Astrocyte of the cerebellum (primary cell): Measurements from ENCODE around the gene PRKG1.

ENCODE experiments used
- DNase-seq: peaks from one replicate; pipeline ENCODE4 v3.0.0-alpha.2; 2011; ENCODE audit warnings: low read depth
- H3K4me3 ChIP-seq: 2 replicates; pipeline ENCODE4 v1.5.1; 2011; ENCODE audit warnings: mild to moderate bottlenecking, low read depth, low read length, moderate library complexity
- in situ Hi-C: cut with HindIII; loops from 2 replicates; pipeline ENCODE4 v1.10.0; 2017; ENCODE audit warnings: low sequenced_read_pairs
- TF ChIP-seq, protein P1 (sequence below): IDR thresholded peaks from 2 replicates; pipeline ENCODE4 v1.5.1; 2012; ENCODE audit warnings: low read length, low read depth, moderate library complexity, mild to moderate bottlenecking; ENCODE audit errors: missing control alignments

Gene PRKG1

DNA sequence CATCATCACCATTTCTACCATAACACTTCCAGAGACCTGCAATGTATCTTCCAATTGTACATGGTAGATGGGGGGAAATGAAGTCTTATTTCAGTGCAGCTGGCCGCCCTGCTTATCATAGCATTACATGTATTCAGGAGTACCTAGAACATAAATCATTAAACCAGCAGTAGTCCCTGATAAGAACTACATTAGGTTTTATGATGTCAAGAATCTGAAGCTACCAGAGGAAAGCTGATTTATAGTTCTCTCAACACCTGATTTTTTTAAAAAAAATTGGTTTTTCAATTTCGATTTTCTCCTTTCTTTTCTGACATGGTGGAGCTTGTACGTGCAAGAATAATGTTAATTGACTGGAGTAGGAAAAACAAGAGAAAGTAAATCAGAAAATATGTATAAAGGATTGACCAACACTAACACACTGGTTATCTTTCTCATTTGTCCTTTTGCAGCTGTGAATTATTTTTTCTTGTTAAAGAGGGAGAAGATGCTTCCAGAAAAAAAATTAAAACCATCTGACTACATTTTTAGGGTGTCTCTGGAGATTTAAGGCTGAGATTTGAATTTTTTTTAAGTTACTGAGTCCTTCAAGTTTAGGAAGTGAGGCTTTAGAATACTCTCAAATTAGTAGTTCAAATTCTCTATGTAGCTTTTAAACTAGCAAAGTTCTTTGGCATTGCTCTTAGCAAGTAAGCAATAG, 566.0 kb downstream of the PRKG1 start:
- no peak for DNase-seq
- in situ Hi-C loops = no loop called here
- no peak overlapping the region for H3K4me3 ChIP-seq
- TF ChIP-seq, protein P1, sequence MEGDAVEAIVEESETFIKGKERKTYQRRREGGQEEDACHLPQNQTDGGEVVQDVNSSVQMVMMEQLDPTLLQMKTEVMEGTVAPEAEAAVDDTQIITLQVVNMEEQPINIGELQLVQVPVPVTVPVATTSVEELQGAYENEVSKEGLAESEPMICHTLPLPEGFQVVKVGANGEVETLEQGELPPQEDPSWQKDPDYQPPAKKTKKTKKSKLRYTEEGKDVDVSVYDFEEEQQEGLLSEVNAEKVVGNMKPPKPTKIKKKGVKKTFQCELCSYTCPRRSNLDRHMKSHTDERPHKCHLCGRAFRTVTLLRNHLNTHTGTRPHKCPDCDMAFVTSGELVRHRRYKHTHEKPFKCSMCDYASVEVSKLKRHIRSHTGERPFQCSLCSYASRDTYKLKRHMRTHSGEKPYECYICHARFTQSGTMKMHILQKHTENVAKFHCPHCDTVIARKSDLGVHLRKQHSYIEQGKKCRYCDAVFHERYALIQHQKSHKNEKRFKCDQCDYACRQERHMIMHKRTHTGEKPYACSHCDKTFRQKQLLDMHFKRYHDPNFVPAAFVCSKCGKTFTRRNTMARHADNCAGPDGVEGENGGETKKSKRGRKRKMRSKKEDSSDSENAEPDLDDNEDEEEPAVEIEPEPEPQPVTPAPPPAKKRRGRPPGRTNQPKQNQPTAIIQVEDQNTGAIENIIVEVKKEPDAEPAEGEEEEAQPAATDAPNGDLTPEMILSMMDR = no peak

GRCh38 chr10:51642581-51642980, 568.3 kb downstream of the PRKG1 start:
- TF ChIP-seq, protein P1 = no peak
- no peak overlapping the region for H3K4me3 ChIP-seq
- in situ Hi-C loops = no loop called here
- no peak for DNase-seq

DNA sequence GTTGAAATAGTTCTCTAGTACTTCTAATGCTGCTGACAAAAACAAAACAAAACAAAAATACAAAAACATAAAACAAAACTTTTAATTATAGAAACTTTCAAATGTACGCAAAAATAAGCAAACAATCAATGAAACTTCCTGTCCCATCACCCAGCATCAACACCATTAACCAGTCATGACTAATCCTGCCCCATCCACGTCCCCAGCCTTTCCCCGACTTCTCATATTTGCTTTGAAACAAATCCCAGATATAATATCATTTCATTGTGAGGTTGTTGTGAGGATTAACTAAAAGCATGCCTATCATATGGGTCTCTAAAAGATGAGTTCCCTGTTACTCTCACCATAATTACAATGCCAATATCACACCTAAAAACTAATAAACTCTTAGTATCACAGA, 569.4 kb downstream of the PRKG1 start:
- in situ Hi-C loops = no loop called here
- TF ChIP-seq, protein P1 = no peak
- no peak overlapping the region for H3K4me3 ChIP-seq
- DNase-seq = no peak

DNA sequence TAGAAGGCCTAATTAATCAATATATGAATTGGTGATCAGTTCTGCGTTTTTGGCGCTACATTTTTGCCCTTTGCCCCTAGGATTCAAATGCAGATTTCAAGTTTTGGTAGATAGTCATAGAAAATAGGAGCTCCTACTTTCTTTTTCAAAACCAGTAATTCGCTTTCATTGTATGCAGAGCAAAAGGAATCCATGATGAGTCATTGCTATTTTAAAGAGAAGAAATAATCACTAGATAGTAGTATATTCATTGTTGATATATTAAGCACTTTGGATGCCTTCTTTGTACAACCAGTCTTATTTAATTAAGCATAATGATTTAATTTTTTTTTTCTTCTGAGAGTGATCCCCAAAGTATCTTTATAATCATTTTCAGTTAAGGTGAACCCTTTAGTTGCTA, 574.8 kb downstream of the PRKG1 start:
- no peak for DNase-seq
- in situ Hi-C loops = no loop called here
- TF ChIP-seq, protein P1 = no peak
- no peak overlapping the region for H3K4me3 ChIP-seq

- H3K4me3 ChIP-seq = no peak overlapping the region
- TF ChIP-seq, protein P1 = no peak
- DNase-seq = no peak
- in situ Hi-C loops = no loop called here
Observed at GRCh38 chr10:51651063-51651462, 576.8 kb downstream of the PRKG1 start.

DNA sequence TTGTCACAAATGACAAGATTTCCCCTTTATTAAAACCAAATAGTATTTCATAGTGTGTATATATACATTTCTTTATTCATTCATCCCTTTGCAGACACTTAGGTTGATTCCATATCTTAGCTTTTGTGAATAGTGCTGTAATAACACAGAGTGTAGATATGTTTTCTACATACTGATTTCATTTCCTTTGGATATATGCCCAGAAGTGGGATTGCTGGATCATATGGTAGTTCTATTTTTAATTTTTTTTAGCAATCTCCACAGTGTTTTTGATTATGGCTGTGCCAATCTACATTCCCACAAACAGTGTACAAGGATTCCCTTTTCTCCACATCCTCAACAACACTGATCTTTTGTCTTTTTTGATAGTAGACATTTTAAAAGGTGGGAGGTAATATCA, 578.7 kb downstream of the PRKG1 start:
- H3K4me3 ChIP-seq = no peak overlapping the region
- TF ChIP-seq, protein P1 = no peak
- DNase-seq = no peak
- in situ Hi-C loops = no loop called here

GRCh38 chr10:51654918-51655317, 580.6 kb downstream of the PRKG1 start:
- TF ChIP-seq, protein P1 = no peak
- peak; percentile 36 for DNase-seq
- H3K4me3 ChIP-seq = no peak overlapping the region
- in situ Hi-C loops = no loop called here
